Endothelial cell of umbilical vein (primary cell): Measurements from ENCODE around the gene HOXA13.
A peak's percentile ranks its signal among the peaks of the same experiment; 100 is the strongest.

Experiments
- EZH2 ChIP-seq: IDR thresholded peaks from 2 replicates; pipeline ENCODE4 v1.6.1; 2012; ENCODE audit warnings: borderline replicate concordance, low read depth, mild to moderate bottlenecking, moderate library complexity, low read length, inconsistent platforms; ENCODE audit not compliant: severe bottlenecking
- POLR2A ChIP-seq: IDR thresholded peaks from 2 replicates; pipeline ENCODE4 v1.6.1; 2012; ENCODE audit warnings: low read depth, mild to moderate bottlenecking, control low read depth, low read length
- POLR2AphosphoS5 ChIP-seq: IDR thresholded peaks from 2 replicates; pipeline ENCODE4 v1.6.1; 2012; ENCODE audit warnings: low read depth, mild to moderate bottlenecking, control low read depth, low read length, moderate library complexity; ENCODE audit not compliant: insufficient read depth
- TF ChIP-seq, protein P1 (sequence below), 2 donors: IDR thresholded peaks; 1 replicate in 1 of 2; 2 replicates in 1 of 2; pipeline ENCODE4 v1.5.1; 2011; ENCODE audit warnings: low read length in 2 of 2, mild to moderate bottlenecking in 2 of 2, moderate library complexity in 2 of 2, control low read depth in 1 of 2, inconsistent platforms in 1 of 2, low read depth in 1 of 2; ENCODE audit not compliant: insufficient read depth in 1 of 2; ENCODE audit errors: extremely low read depth in 1 of 2

GRCh38 chr7:27161721-27162560 is 38.0 kb downstream of the HOXA13 start:
- TF ChIP-seq, protein P1, sequence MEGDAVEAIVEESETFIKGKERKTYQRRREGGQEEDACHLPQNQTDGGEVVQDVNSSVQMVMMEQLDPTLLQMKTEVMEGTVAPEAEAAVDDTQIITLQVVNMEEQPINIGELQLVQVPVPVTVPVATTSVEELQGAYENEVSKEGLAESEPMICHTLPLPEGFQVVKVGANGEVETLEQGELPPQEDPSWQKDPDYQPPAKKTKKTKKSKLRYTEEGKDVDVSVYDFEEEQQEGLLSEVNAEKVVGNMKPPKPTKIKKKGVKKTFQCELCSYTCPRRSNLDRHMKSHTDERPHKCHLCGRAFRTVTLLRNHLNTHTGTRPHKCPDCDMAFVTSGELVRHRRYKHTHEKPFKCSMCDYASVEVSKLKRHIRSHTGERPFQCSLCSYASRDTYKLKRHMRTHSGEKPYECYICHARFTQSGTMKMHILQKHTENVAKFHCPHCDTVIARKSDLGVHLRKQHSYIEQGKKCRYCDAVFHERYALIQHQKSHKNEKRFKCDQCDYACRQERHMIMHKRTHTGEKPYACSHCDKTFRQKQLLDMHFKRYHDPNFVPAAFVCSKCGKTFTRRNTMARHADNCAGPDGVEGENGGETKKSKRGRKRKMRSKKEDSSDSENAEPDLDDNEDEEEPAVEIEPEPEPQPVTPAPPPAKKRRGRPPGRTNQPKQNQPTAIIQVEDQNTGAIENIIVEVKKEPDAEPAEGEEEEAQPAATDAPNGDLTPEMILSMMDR (IDR thresholded peaks at IDR 0.05; ENCODE audit: extremely low read depth in 1 of 2, insufficient read depth in 1 of 2, low read depth in 1 of 2, low read length in 2 of 2) = no peak
- TF ChIP-seq EZH2 = no peak
- TF ChIP-seq POLR2A = peak; percentile 38
- no peak for TF ChIP-seq POLR2AphosphoS5
